ENCODE results near the gene ATP10D.

- TF ChIP-seq YY1 (IDR thresholded peaks at IDR 0.05; ENCODE audit: insufficient read depth, insufficient read length) (no peak), SUZ12 (IDR thresholded peaks at IDR 0.05; ENCODE audit: extremely low read depth, insufficient read depth, insufficient read length) (no peak)
Measured at GRCh38 chr4:47551682-47552081, 66.6 kb downstream of the ATP10D start.
